ENCODE data around the gene TBC1D5.

DNA sequence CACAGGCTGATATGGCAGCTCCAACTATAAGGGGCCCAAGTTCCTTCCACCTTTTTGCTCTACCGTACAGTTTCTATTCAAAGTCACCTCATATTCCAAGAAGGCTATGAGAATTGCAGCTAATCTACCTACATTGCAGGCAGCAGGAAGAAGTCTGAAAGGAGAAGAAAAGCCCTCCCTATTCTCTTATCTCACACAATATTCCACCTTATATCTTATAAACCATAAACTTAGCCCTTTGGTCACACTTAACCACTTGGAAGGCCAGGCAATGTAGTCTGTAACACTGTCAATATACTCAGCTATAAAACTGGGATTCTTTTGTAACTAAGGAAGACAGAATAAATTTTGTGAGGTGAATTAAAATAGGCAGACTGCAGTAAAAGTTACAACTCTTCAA is 54.9 kb downstream of the TBC1D5 start:
- TF ChIP-seq, protein P1, sequence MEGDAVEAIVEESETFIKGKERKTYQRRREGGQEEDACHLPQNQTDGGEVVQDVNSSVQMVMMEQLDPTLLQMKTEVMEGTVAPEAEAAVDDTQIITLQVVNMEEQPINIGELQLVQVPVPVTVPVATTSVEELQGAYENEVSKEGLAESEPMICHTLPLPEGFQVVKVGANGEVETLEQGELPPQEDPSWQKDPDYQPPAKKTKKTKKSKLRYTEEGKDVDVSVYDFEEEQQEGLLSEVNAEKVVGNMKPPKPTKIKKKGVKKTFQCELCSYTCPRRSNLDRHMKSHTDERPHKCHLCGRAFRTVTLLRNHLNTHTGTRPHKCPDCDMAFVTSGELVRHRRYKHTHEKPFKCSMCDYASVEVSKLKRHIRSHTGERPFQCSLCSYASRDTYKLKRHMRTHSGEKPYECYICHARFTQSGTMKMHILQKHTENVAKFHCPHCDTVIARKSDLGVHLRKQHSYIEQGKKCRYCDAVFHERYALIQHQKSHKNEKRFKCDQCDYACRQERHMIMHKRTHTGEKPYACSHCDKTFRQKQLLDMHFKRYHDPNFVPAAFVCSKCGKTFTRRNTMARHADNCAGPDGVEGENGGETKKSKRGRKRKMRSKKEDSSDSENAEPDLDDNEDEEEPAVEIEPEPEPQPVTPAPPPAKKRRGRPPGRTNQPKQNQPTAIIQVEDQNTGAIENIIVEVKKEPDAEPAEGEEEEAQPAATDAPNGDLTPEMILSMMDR (IDR thresholded peaks at IDR 0.05; ENCODE audit: low read depth, low read length, poor library complexity, severe bottlenecking), result no peak
- no peak for TF ChIP-seq EZH2phosphoT487 (IDR thresholded peaks at IDR 0.05; ENCODE audit: borderline replicate concordance, low read length)
